ENCODE measurements around the gene TMEM91. TPM values are rescaled to one million over a fixed set of nuclear protein-coding genes. Genes with fewer than 3 reads are reported as not detected.

Gene TMEM91
- polyA plus RNA-seq, 1 donor from 2014 or later = 24.4 TPM

- Histone ChIP-seq H3F3A (ENCODE audit: insufficient read depth, low read length, poor library complexity, severe bottlenecking) (no peaks in the 10 kb centered on the region), H3K27ac (ENCODE audit: low read length) (no peak overlapping the region), H3K4me3 (ENCODE audit: low read length) (no peak overlapping the region), H4K20me1 (ENCODE audit: insufficient read depth) (no peaks in the 10 kb centered on the region), H3K27me3 (ENCODE audit: insufficient read depth, low read depth, low read length) (no peaks in the 10 kb centered on the region), H3K36me3 (ENCODE audit: insufficient read depth, low read length) (no peaks in the 10 kb centered on the region), H3K9me3 (ENCODE audit: low read length) (no peaks in the 10 kb centered on the region), H3K9me2 (ENCODE audit: insufficient read depth, low read length) (no peaks in the 10 kb centered on the region), H3K4me2 (ENCODE audit: low read length) (no peak overlapping the region), H3K79me2 (replicated peaks; ENCODE audit: insufficient read depth, low read length) (no peaks in the 10 kb centered on the region), H2AFZ (ENCODE audit: low read depth, low read length) (no peak overlapping the region), H3K9ac (ENCODE audit: low read length) (no peak overlapping the region)
- TF ChIP-seq EZH2 (IDR thresholded peaks at IDR 0.05; ENCODE audit: borderline replicate concordance, insufficient read depth, low read length, poor library complexity, severe bottlenecking) (no peak), POLR2AphosphoS5 (IDR thresholded peaks at IDR 0.05) (no peak), EP300 (conservative IDR thresholded peaks at IDR 0.05; ENCODE audit: poor library complexity, severe bottlenecking) (no peak), REST (IDR thresholded peaks at IDR 0.05; ENCODE audit: borderline replicate concordance) (no peak), RAD21 (conservative IDR thresholded peaks at IDR 0.05) (no peak), SMC3 (conservative IDR thresholded peaks at IDR 0.05; ENCODE audit: poor library complexity) (no peak), MXI1 (conservative IDR thresholded peaks at IDR 0.05; ENCODE audit: poor library complexity, severe bottlenecking) (no peak), CTCF (IDR thresholded peaks at IDR 0.05; ENCODE audit: poor library complexity, severe bottlenecking) (no peak), TAF1 (IDR thresholded peaks at IDR 0.05; ENCODE audit: low read depth) (no peak)
Measured at GRCh38 chr19:41411100-41411967, 35.0 kb downstream of the TMEM91 start.

GRCh38 chr19:41411968-41412265 is 35.6 kb downstream of the TMEM91 start:
- Histone ChIP-seq H3K9me3 (ENCODE audit: low read length) (no peaks in the 10 kb centered on the region), H3K79me2 (replicated peaks; ENCODE audit: insufficient read depth, low read length) (no peaks in the 10 kb centered on the region), H3K27ac (ENCODE audit: low read length) (no peak overlapping the region), H3K4me2 (ENCODE audit: low read length) (no peak overlapping the region), H3K27me3 (ENCODE audit: insufficient read depth, low read depth, low read length) (no peaks in the 10 kb centered on the region), H3K9ac (ENCODE audit: low read length) (no peak overlapping the region), H3K36me3 (ENCODE audit: insufficient read depth, low read length) (no peaks in the 10 kb centered on the region), H2AFZ (ENCODE audit: low read depth, low read length) (no peak overlapping the region), H4K20me1 (ENCODE audit: insufficient read depth) (no peaks in the 10 kb centered on the region), H3K9me2 (ENCODE audit: insufficient read depth, low read length) (no peaks in the 10 kb centered on the region), H3K4me3 (ENCODE audit: low read length) (no peak overlapping the region), H3F3A (ENCODE audit: insufficient read depth, low read length, poor library complexity, severe bottlenecking) (no peaks in the 10 kb centered on the region)
- no peak for TF ChIP-seq SMC3 (conservative IDR thresholded peaks at IDR 0.05; ENCODE audit: poor library complexity)
- no peak for TF ChIP-seq TAF1 (IDR thresholded peaks at IDR 0.05; ENCODE audit: low read depth)
- no peak for TF ChIP-seq MXI1 (conservative IDR thresholded peaks at IDR 0.05; ENCODE audit: poor library complexity, severe bottlenecking)
- TF ChIP-seq EZH2 (IDR thresholded peaks at IDR 0.05; ENCODE audit: borderline replicate concordance, insufficient read depth, low read length, poor library complexity, severe bottlenecking) = no peak
- no peak for TF ChIP-seq REST (IDR thresholded peaks at IDR 0.05; ENCODE audit: borderline replicate concordance)
- no peak for TF ChIP-seq POLR2AphosphoS5 (IDR thresholded peaks at IDR 0.05)
- TF ChIP-seq RAD21 (conservative IDR thresholded peaks at IDR 0.05) = no peak
- TF ChIP-seq EP300 (conservative IDR thresholded peaks at IDR 0.05; ENCODE audit: poor library complexity, severe bottlenecking) = no peak
- no peak for TF ChIP-seq CTCF (IDR thresholded peaks at IDR 0.05; ENCODE audit: poor library complexity, severe bottlenecking)

Measured in neural cell (in vitro differentiated cells).